Panc1 (cell line): ENCODE data around the gene BCHE. TPM values are rescaled to one million over a fixed set of nuclear protein-coding genes. Genes with fewer than 3 reads are reported as not detected.

Experiments
- ATAC-seq: fragments of 200-7000 bp; cut with Tn5 transposase; 2 replicates; pipeline ENCODE4 v1.9.1; 2020; ENCODE audit warnings: mild to moderate bottlenecking, moderate library complexity
- BruUV-seq: library from RNA; stranded (reverse); fragments of 400-500 nt; replicated peaks from 2 replicates; lab custom pipeline; 2021; lab: Mats Ljungman, UMichigan
- CTCF ChIA-PET: fragments of 300-600 bp; sonication (Branson Sonifier 250); formaldehyde crosslinking; loops from one replicate; lab custom pipeline; 2022; ENCODE audit warnings: antibody characterized with exemption; lab: Charles Lee
- POLR2A ChIA-PET: fragments of 300-600 bp; sonication (Branson Sonifier 250); formaldehyde crosslinking; loops from one replicate; lab custom pipeline; 2022; ENCODE audit warnings: antibody characterized with exemption; lab: Charles Lee
- DNase-seq: peaks from one replicate; pipeline ENCODE4 v3.0.0-alpha.2; 2010; ENCODE audit warnings: low read depth, low spot score
- H3K27ac ChIP-seq: 2 replicates; pipeline ENCODE4 v1.5.1; 2011; ENCODE audit warnings: mild to moderate bottlenecking, low read length, inconsistent platforms
- H3K27me3 ChIP-seq: fragments of 200-500 bp; sonication (Bioruptor generic); 2 replicates; pipeline ENCODE4 v1.6.0; 2014; ENCODE audit warnings: low read length, inconsistent platforms; ENCODE audit not compliant: control insufficient read depth, insufficient read depth
- H3K36me3 ChIP-seq: fragments of 200-500 bp; sonication (Bioruptor generic); 2 replicates; pipeline ENCODE4 v1.5.1; 2014; ENCODE audit warnings: inconsistent platforms, mild to moderate bottlenecking, low read length, moderate library complexity; ENCODE audit not compliant: control insufficient read depth, insufficient read depth
- H3K4me1 ChIP-seq: 2 replicates; pipeline ENCODE4 v1.5.1; 2011; ENCODE audit warnings: inconsistent platforms, mild to moderate bottlenecking, low read length, moderate library complexity; ENCODE audit not compliant: control insufficient read depth, insufficient read depth
- H3K4me3 ChIP-seq, 2 experiments: 2 replicates each; pipeline ENCODE4 v1.5.1; 2011 to 2012; ENCODE audit warnings: low read depth in 2 of 2, low read length in 2 of 2, mild to moderate bottlenecking in 2 of 2, inconsistent platforms in 1 of 2, moderate library complexity in 1 of 2
- H3K9me3 ChIP-seq: fragments of 200-500 bp; sonication (Bioruptor generic); 2 replicates; pipeline ENCODE4 v1.5.1; 2014; ENCODE audit warnings: low read depth, mild to moderate bottlenecking, inconsistent platforms, low read length, moderate library complexity; ENCODE audit not compliant: control insufficient read depth, insufficient read depth
- POLR2AphosphoS5 ChIP-seq: IDR thresholded peaks from 2 replicates; pipeline ENCODE4 v1.6.1; 2012; ENCODE audit warnings: mild to moderate bottlenecking, low read depth, low read length, moderate library complexity
- SIN3A ChIP-seq: IDR thresholded peaks from 2 replicates; pipeline ENCODE4 v1.6.1; 2012; ENCODE audit warnings: low read depth, mild to moderate bottlenecking, low read length, moderate library complexity, borderline replicate concordance; ENCODE audit not compliant: insufficient read depth
- TCF7L2 ChIP-seq: IDR thresholded peaks from 2 replicates; pipeline ENCODE4 v1.6.1; 2011; ENCODE audit warnings: mild to moderate bottlenecking, low read depth, low read length, inconsistent platforms
- in situ Hi-C: cut with HindIII; loops from 2 replicates; pipeline ENCODE4 v1.10.0; 2016; ENCODE audit warnings: low sequenced_read_pairs, low pct_unique_long_range_greater_than_20kb
- intact Hi-C: fragments of 100-400 bp; cut with micrococcal nuclease; formaldehyde crosslinking; loops from one replicate; pipeline ENCODE4 v1.10.0; 2022; ENCODE audit not compliant: unreplicated experiment
- total RNA-seq: library from RNA; stranded (reverse); gene quantifications from one replicate; pipeline ENCODE4 v1.2.1, GENCODE V29; 2021; ENCODE audit not compliant: unreplicated experiment
- TF ChIP-seq, protein P1 (sequence below), 2 experiments: IDR thresholded peaks; 2 replicates each; pipeline ENCODE4 v1.6.1; 2011 to 2012; ENCODE audit warnings: low read depth in 2 of 2, control low read depth in 1 of 2, low read length in 1 of 2, mild to moderate bottlenecking in 1 of 2, moderate library complexity in 1 of 2; ENCODE audit not compliant: insufficient read depth in 1 of 2
- TF ChIP-seq, protein P2 (sequence below): fragments of 450-650 bp; IDR thresholded peaks from 2 replicates; pipeline ENCODE4 v1.5.1; 2017; ENCODE audit warnings: mild to moderate bottlenecking

Gene BCHE
- total RNA-seq, 1 experiment from 2014 or later = 1.5 TPM

DNA sequence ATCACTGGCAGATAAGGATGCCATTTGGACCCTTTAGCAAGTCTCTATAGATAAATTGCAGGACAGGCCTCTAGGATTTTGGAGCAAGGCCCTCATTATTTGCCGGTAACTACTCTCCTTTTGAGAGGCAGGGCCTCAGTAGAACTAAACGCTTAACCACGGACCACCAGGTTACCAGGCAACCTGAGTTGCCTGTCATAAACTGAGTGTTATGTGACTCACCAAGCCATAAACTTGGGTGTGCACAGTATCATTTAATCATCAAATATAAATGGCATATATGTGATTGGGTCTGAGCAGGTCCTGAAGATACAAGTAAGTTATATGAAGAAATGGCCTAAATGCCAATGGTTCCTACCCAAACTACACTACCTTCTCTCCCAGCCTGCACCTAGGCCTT, 93.2 kb downstream of the BCHE start:
- CTCF ChIA-PET = no interaction called here
- DNase-seq (no peak), ATAC-seq (no peak)
- Histone ChIP-seq H3K4me3 (no peak overlapping the region), H3K27ac (no peak overlapping the region), H3K9me3 (no peaks in the 10 kb centered on the region), H3K27me3 (no peaks in the 10 kb centered on the region), H3K36me3 (no peaks in the 10 kb centered on the region), H3K4me1 (no peaks in the 10 kb centered on the region)
- intact Hi-C loops = no loop called here
- TF ChIP-seq SIN3A (no peak), TCF7L2 (no peak), POLR2AphosphoS5 (no peak)
- TF ChIP-seq, protein P1, sequence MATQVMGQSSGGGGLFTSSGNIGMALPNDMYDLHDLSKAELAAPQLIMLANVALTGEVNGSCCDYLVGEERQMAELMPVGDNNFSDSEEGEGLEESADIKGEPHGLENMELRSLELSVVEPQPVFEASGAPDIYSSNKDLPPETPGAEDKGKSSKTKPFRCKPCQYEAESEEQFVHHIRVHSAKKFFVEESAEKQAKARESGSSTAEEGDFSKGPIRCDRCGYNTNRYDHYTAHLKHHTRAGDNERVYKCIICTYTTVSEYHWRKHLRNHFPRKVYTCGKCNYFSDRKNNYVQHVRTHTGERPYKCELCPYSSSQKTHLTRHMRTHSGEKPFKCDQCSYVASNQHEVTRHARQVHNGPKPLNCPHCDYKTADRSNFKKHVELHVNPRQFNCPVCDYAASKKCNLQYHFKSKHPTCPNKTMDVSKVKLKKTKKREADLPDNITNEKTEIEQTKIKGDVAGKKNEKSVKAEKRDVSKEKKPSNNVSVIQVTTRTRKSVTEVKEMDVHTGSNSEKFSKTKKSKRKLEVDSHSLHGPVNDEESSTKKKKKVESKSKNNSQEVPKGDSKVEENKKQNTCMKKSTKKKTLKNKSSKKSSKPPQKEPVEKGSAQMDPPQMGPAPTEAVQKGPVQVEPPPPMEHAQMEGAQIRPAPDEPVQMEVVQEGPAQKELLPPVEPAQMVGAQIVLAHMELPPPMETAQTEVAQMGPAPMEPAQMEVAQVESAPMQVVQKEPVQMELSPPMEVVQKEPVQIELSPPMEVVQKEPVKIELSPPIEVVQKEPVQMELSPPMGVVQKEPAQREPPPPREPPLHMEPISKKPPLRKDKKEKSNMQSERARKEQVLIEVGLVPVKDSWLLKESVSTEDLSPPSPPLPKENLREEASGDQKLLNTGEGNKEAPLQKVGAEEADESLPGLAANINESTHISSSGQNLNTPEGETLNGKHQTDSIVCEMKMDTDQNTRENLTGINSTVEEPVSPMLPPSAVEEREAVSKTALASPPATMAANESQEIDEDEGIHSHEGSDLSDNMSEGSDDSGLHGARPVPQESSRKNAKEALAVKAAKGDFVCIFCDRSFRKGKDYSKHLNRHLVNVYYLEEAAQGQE (IDR thresholded peaks at IDR 0.05; ENCODE audit: insufficient read depth in 1 of 2, low read depth in 2 of 2, low read length in 1 of 2) = no peak
- TF ChIP-seq, protein P2, sequence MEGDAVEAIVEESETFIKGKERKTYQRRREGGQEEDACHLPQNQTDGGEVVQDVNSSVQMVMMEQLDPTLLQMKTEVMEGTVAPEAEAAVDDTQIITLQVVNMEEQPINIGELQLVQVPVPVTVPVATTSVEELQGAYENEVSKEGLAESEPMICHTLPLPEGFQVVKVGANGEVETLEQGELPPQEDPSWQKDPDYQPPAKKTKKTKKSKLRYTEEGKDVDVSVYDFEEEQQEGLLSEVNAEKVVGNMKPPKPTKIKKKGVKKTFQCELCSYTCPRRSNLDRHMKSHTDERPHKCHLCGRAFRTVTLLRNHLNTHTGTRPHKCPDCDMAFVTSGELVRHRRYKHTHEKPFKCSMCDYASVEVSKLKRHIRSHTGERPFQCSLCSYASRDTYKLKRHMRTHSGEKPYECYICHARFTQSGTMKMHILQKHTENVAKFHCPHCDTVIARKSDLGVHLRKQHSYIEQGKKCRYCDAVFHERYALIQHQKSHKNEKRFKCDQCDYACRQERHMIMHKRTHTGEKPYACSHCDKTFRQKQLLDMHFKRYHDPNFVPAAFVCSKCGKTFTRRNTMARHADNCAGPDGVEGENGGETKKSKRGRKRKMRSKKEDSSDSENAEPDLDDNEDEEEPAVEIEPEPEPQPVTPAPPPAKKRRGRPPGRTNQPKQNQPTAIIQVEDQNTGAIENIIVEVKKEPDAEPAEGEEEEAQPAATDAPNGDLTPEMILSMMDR = no peak
- in situ Hi-C loops = no loop called here
- no TSS peak for BruUV-seq
- POLR2A ChIA-PET = no interaction called here

DNA sequence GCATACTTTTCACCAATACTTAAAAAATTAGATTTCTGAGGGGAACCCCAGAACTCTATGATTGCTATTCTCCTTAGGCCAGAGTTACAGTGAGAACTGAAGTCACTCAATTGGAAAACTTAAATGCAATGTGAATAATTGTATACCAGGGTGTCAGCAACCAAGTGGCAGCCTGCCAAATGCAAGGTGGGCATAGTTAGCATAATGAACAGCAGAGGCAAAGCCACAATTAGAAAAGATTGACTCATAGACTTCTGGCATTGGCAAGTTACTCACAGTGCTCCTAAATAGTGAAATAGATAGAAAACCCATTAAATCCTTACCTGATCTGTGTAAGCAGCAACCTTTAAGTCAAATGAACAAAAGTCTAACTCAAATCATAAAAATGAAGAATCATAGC, 94.9 kb downstream of the BCHE start:
- ChIA-PET POLR2A (no interaction called here), CTCF (no interaction called here)
- intact Hi-C loops = no loop called here
- Histone ChIP-seq H3K9me3 (no peaks in the 10 kb centered on the region), H3K36me3 (no peaks in the 10 kb centered on the region), H3K27ac (no peak overlapping the region), H3K27me3 (no peaks in the 10 kb centered on the region), H3K4me3 (no peak overlapping the region), H3K4me1 (no peaks in the 10 kb centered on the region)
- BruUV-seq = no TSS peak
- TF ChIP-seq, protein P2 = no peak
- TF ChIP-seq, protein P1 (IDR thresholded peaks at IDR 0.05; ENCODE audit: insufficient read depth in 1 of 2, low read depth in 2 of 2, low read length in 1 of 2) = no peak
- TF ChIP-seq SIN3A (no peak), POLR2AphosphoS5 (no peak), TCF7L2 (no peak)
- DNase-seq (no peak), ATAC-seq (no peak)
- in situ Hi-C loops = no loop called here
